HG03025 (cell line): ENCODE results near the gene ZIC2.

ENCODE experiments used
- ATAC-seq: cut with Tn5 transposase; IDR thresholded peaks from one replicate; pipeline ENCODE4 v1.9.1; 2021; ENCODE audit warnings: mild to moderate bottlenecking, moderate library complexity; ENCODE audit not compliant: unreplicated experiment, low FRiP score

ZIC2 gene

DNA sequence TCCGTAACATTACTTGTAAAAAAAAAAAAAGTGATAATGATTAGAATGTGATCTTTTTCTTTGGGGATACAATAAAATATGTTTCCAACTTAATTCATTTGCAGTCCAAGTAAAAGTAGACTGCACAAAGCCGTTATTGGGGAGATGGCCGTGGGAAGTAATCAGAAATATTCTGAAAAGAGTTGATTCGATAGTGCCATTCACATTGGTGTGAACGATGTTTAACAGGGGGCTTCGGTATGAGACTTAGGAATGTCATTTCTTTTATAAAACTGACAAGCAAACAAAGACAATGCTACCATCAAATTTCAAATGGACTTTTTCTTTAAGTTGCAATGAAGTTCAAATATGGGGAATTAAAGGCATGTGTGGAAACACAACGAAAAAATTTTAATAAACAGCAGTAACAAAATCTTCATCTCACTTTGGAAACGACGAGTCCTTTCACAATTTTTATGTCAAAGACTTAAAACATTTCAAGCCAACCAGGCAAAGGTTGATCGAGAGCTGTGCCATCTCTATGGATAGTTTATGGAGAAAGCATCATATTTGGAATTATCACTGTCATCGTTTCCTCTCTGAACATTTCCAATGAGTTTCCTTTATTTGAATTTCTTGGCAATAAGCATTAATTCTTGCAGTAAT, 8.3 kb upstream of the ZIC2 start:
- no peak for ATAC-seq

- no peak for ATAC-seq
These were observed 7.8 kb upstream of the ZIC2 start for GRCh38 chr13:99973808-99974185.

DNA sequence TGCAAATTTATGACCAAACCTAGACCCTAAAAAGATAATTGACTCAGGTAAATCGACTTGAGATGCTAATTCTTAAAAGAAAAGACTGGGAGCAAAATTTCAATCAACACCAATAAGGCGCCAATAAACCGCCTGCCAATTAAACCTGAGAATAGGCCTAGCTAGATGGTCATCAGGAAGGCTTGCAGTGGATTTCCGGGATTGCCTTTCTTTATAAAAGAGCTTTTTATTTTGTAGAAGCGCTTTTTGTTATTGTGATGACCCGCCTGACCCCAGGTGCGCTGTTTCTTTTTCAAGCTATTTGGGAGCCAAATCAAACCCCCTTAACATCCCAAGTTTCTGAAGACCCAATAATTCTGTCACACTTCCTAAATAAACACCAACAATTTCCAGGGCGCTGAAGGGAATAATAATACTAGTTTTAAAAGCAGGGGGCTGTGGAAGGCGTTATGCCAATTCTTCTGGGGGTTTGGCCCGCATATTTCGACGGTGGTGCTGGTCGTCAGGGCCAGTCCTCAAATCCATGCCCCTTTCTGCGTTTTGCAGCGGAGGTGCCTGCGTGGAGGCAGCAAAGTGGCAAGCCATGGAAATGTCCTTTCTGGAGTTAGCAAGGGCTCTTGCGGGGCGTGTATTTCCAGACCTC, 7.2 kb upstream of the ZIC2 start:
- ATAC-seq: no peak

GRCh38 chr13:99974939-99975561, 6.5 kb upstream of the ZIC2 start:
- ATAC-seq: no peak

DNA sequence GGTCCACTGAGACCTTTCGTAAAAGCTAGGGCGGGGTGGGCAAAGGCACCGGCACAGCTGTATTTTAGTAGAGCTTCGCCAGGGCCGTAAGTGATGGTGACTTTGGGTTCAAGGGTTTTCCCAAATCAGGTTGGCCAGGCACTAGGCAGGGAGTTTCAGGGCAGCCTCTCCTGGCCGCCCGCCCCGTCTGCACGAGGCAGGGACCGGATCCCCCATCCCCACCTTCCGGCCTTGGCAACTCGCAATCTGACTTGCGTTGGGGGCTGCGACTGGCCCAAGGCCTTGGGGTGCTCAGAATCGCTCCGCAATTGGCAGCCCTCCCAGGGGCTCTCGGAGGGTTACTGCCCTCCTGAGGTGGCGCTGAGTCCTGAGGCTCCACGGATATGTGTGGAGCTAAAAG, 6.0 kb upstream of the ZIC2 start:
- no peak for ATAC-seq

- no peak for ATAC-seq
These were observed 5.0 kb upstream of the ZIC2 start for GRCh38 chr13:99976575-99976974.

DNA sequence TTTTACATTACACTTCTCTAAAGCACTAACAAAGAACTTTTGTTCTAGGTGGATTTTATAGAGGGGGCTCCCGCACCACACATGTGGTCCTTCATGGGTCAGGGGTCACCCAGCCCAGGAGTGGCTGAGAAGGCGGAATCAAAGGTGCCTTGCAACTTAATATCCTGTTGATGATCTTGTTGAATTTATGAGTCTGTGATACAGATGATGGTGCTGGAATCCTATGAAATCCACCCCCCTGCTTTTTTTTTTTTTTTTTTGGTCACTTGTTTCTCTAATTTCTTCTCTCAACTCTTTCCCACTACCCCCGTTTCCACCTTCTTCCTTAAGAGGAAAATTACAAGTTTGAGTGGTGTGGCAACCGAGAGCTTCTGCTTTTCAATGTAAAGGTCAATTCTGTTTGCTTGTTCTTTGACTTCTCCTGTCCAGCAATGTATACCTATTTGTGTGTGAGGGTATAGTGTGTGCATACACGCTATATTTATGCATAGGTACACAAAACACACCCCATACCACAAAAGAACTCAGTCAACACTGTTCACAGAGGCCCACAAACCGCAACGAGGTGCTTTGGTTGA, 4.2 kb upstream of the ZIC2 start:
- no peak for ATAC-seq

- no peak for ATAC-seq
These were observed 3.4 kb upstream of the ZIC2 start for GRCh38 chr13:99977912-99978798.

GRCh38 chr13:99978799-99979452, 2.7 kb upstream of the ZIC2 start:
- ATAC-seq: no peak

DNA sequence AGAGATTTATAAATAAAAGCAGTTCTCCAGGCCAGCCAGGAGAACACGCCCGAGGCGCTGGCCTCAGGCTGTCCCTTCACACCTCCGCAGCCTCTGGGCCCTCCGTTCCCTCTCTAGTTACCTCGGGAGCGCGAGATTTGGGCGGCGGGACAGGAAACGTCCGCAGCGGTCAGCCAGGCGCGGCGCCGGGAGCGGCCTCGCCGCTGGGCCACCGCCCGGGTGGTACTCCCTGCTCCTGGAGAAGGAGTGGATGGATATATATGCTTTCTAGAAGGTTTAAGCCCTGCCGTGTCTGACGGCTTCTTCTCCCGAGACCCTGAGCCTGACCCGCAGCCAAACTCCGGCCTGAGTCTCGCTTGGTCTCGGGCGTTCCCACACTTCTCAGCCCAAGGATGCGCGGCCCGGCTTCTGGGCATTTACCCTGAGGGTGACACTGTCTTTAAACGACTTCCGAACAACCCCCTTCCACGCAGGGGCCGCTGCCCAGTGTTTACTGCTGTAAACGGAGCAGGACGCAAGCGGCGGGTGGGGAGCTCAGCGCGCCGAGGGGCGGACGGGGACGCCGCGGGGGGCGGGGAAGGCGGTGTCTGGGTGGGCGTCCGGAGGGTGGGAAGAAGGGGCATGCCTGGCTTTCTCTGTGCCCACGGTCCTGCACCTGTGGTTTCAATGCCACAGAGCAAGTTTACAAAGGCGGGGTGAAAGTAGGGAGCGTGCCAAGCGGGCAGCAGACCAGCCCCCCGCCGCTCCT, 2.0 kb upstream of the ZIC2 start:
- no peak for ATAC-seq

DNA sequence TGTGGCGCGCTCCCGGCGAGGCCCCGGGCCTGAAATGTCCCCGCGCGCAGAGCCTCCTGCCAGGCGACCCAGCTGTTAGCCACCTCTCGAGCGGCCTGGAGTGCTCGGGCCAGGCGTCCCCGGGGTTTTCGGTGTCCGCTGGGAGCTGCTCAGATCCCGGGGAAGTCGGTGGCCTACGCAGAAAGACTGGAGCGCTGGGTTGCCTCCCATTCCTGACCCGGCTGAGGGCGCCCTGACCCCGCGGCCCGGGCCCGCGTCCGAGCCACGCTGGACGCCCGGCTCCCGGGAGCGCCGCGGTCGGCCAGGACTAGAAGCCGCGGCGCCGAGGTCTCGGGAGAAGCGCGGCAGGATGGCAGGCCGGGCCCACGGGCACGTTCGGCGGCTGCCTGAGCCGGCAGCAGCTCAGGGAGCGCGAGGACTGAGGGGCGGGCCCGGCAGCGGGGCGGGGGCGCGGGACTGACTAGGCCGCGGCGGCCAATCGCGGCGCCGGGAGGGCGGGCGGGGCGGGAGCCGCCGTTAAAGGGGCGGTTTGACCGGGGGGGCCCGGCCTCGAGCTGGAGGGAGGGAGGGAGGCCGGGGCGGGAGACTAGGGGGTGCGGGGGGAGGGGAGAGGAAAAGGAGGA, 1.3 kb upstream of the ZIC2 start:
- no peak for ATAC-seq

DNA sequence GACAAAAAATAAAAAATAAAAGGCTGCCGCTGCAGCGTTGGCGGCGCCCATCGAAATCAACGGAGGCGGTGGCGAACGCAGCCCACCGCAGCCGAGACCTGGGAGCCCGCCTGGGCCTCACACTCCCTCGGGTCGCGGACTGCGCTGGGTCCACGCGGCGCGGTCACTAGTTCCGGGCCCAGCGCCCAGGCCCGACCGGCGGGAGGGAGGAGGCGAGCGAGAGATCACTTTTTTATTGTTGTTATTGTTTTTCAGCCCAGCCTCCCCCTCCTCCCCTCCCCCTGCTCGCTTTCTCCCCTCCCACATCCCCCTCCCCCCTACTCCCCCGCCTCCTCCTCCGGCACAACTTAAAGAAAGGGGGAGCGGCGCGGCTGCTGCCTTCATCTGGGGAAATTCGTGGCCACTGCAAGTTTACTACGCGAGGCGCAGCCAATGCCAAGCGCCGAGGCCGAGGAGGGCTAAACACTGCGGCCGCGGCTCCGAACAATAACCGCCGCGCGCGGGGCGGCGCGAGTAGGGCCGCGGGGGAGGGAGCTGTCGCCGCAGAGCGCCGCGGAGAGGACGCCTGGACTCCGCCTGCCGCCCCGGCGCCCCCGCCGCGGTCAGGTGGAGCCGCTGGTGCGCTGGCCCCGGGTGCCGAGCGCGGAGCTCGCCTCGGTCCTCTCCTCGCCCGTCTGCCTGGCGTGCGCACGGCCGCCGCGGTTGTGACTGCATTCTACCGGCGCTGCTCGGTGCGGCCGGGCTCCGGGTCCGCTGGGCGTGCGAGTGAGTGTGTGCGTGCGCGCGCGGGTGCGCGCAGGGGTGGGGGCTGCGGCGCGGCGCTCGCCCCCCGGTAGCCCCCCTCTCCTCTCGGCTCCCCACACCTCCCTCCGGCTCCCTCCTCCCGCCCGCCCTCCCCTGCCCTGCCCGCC, 505 bp upstream of the ZIC2 start:
- no peak for ATAC-seq

DNA sequence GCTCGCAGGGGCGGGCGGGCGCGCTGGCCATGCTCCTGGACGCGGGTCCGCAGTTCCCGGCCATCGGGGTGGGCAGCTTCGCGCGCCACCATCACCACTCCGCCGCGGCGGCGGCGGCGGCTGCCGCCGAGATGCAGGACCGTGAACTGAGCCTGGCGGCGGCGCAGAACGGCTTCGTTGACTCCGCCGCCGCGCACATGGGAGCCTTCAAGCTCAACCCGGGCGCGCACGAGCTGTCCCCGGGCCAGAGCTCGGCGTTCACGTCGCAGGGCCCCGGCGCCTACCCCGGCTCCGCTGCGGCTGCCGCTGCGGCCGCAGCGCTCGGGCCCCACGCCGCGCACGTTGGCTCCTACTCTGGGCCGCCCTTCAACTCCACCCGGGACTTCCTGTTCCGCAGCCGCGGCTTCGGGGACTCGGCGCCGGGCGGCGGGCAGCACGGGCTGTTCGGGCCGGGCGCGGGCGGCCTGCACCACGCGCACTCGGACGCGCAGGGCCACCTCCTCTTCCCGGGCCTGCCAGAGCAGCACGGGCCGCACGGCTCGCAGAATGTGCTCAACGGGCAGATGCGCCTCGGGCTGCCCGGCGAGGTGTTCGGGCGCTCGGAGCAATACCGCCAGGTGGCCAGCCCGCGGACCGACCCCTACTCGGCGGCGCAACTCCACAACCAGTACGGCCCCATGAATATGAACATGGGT, 599 bp downstream of the ZIC2 start:
- no peak for ATAC-seq

- no peak for ATAC-seq
These were observed 1.3 kb downstream of the ZIC2 start for GRCh38 chr13:99982731-99983498.

DNA sequence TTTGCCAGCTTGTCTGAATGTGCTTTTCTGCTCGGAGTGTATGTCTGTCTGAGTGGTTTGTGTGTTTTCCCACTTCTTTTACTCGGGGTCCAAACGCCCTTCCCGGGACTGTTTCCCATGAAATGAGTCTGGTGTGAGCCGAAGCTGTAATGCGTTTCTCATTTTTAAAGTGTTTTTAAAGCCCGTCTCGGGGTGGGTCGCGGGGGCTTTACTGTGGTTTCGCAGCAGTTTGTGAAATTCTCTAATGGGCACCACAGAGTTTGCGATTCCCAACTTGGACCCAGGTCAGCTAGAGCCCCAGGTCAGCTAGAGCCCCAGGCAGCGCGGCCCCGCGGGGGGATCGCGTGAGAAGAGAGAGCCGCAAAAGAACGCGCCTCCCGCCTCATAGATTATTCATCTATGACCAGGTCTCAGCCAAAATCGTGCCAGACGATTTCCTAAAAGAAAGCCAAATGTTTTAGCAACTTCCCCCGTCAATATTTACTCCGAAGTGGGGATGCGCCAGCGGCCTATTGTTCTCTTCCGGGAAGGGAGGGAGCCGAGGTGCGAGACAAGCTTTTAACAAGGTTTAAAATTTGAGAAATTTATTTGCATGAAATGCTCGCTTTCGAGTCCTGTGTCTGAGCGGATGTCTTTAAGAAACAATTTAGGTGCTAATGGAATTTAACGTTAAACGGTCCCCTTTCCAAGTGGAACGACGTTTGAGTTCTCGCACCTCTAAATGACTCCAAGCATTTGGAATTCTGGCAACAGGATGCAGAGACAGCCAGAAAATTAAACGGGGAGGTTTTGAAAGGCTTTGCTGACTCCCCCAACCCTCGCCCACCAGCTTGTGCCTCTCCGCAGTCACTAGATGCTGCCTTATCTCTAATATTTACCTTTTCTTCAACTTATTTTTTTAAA, 2.2 kb downstream of the ZIC2 start:
- no peak for ATAC-seq
